ENCODE results near the gene NCK1. TPM values are rescaled to one million over a fixed set of nuclear protein-coding genes. Genes with fewer than 3 reads are reported as not detected.
A peak's percentile ranks its signal among the peaks of the same experiment; 100 is the strongest.

NCK1 gene
- total and polyA plus RNA-seq, 9 of the 15 experiments (the other 6 are each of a cell fraction or from before 2014, with no cell fraction given): 17.3 to 30.5 (median 25.0) TPM

GRCh38 chr3:136838641-136839555 is 23.1 kb upstream of the NCK1 start (continued):
- TF ChIP-seq, protein P1, sequence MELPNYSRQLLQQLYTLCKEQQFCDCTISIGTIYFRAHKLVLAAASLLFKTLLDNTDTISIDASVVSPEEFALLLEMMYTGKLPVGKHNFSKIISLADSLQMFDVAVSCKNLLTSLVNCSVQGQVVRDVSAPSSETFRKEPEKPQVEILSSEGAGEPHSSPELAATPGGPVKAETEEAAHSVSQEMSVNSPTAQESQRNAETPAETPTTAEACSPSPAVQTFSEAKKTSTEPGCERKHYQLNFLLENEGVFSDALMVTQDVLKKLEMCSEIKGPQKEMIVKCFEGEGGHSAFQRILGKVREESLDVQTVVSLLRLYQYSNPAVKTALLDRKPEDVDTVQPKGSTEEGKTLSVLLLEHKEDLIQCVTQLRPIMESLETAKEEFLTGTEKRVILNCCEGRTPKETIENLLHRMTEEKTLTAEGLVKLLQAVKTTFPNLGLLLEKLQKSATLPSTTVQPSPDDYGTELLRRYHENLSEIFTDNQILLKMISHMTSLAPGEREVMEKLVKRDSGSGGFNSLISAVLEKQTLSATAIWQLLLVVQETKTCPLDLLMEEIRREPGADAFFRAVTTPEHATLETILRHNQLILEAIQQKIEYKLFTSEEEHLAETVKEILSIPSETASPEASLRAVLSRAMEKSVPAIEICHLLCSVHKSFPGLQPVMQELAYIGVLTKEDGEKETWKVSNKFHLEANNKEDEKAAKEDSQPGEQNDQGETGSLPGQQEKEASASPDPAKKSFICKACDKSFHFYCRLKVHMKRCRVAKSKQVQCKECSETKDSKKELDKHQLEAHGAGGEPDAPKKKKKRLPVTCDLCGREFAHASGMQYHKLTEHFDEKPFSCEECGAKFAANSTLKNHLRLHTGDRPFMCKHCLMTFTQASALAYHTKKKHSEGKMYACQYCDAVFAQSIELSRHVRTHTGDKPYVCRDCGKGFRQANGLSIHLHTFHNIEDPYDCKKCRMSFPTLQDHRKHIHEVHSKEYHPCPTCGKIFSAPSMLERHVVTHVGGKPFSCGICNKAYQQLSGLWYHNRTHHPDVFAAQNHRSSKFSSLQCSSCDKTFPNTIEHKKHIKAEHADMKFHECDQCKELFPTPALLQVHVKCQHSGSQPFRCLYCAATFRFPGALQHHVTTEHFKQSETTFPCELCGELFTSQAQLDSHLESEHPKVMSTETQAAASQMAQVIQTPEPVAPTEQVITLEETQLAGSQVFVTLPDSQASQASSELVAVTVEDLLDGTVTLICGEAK (IDR thresholded peaks at IDR 0.05): peak; percentile 88
- TF ChIP-seq, protein P1 (CRISPR knock-in tag; IDR thresholded peaks at IDR 0.05): peak; percentile 62; the same call in 1 of the 2 replicates
- no peak for TF ChIP-seq ZNF445 (CRISPR knock-in tag; IDR thresholded peaks at IDR 0.05; ENCODE audit: low read depth)
- peak; percentile 55 for TF ChIP-seq CBFA2T3 (IDR thresholded peaks at IDR 0.05)
- TF ChIP-seq C11orf30 (IDR thresholded peaks at IDR 0.05; ENCODE audit: low read depth): peak; percentile 92
- peak; percentile 72 for TF ChIP-seq MYBL2 (IDR thresholded peaks at IDR 0.05; ENCODE audit: low read depth)
- no peak for TF ChIP-seq MYBL2 (CRISPR knock-in tag; IDR thresholded peaks at IDR 0.05; ENCODE audit: borderline replicate concordance)
- TF ChIP-seq PRMT5 (CRISPR knock-in tag; IDR thresholded peaks at IDR 0.05): no peak
- TF ChIP-seq, protein P2, sequence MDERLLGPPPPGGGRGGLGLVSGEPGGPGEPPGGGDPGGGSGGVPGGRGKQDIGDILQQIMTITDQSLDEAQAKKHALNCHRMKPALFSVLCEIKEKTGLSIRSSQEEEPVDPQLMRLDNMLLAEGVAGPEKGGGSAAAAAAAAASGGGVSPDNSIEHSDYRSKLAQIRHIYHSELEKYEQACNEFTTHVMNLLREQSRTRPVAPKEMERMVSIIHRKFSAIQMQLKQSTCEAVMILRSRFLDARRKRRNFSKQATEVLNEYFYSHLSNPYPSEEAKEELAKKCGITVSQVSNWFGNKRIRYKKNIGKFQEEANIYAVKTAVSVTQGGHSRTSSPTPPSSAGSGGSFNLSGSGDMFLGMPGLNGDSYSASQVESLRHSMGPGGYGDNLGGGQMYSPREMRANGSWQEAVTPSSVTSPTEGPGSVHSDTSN (CRISPR knock-in tag; IDR thresholded peaks at IDR 0.05; ENCODE audit: low read depth): no peak
- TF ChIP-seq, protein P2 (tag; conservative IDR thresholded peaks at IDR 0.05; ENCODE audit: low read depth): peak; percentile 87
- peak; percentile 18; the same call in 1 of the 2 replicates for TF ChIP-seq TCF3 (CRISPR knock-in tag; IDR thresholded peaks at IDR 0.05)
- TF ChIP-seq BACH1 (tag; IDR thresholded peaks at IDR 0.05): peak; percentile 86
